ENCODE measurements around the gene PIGV.
"Not testable (repeated sequence)": the region's sequence is repeated elsewhere in the genome, so short reads cannot be mapped to it uniquely, and the experiment has no call there.

The PIGV gene

GRCh38 chr1:26797627-26798026 is 9.9 kb downstream of the PIGV start:
- no peak for DNase-seq

- peak; percentile 37 for DNase-seq
These were observed 11.9 kb downstream of the PIGV start for GRCh38 chr1:26799479-26800142.

- not testable (repeated sequence) for DNase-seq
These were observed 16.2 kb downstream of the PIGV start for GRCh38 chr1:26803932-26804331.

- DNase-seq = peak; percentile 66
These were observed 22.4 kb downstream of the PIGV start for GRCh38 chr1:26810105-26810504.

- no peak for DNase-seq
These were observed 23.3 kb downstream of the PIGV start for GRCh38 chr1:26811057-26811456.

GRCh38 chr1:26811708-26812107 is 24.0 kb downstream of the PIGV start:
- no peak for DNase-seq

- DNase-seq = no peak
These were observed 26.6 kb downstream of the PIGV start for GRCh38 chr1:26814377-26814776.

- DNase-seq = no peak
These were observed 27.1 kb downstream of the PIGV start for GRCh38 chr1:26814893-26815292.

GRCh38 chr1:26820784-26821269 is 33.1 kb downstream of the PIGV start:
- DNase-seq = no peak

- DNase-seq = no peak
These were observed 35.1 kb downstream of the PIGV start for GRCh38 chr1:26822737-26823395.

GRCh38 chr1:26824731-26825130 is 37.0 kb downstream of the PIGV start:
- DNase-seq = no peak

GRCh38 chr1:26826261-26827105 is 38.7 kb downstream of the PIGV start, which contains the start of gene ZDHHC18:
Gene ZDHHC18 (plus strand): TSS chr1:26826688. CDS start chr1:26826805, 117 bp downstream.
- DNase-seq = peak; percentile 84

GRCh38 chr1:26827106-26827604 is 39.4 kb downstream of the PIGV start:
- DNase-seq = no peak

- no peak for DNase-seq
These were observed 39.9 kb downstream of the PIGV start for GRCh38 chr1:26827663-26828062.

GRCh38 chr1:26828411-26828991 is 40.8 kb downstream of the PIGV start:
- no peak for DNase-seq

GRCh38 chr1:26829184-26829911 is 41.6 kb downstream of the PIGV start:
- no peak for DNase-seq

GRCh38 chr1:26831059-26831458 is 43.3 kb downstream of the PIGV start:
- DNase-seq = no peak

- no peak for DNase-seq
These were observed 43.9 kb downstream of the PIGV start for GRCh38 chr1:26831546-26832248.

GRCh38 chr1:26832249-26832960 is 44.7 kb downstream of the PIGV start:
- DNase-seq = no peak
